Endometrial microvascular endothelial cells (primary cell): ENCODE data around the gene GALNT4. TPM values are rescaled to one million over a fixed set of nuclear protein-coding genes. Genes with fewer than 3 reads are reported as not detected.

Source experiments
- in situ Hi-C: cut with HindIII; loops from 2 replicates; pipeline ENCODE4 v1.10.0; 2017; ENCODE audit warnings: low sequenced_read_pairs, low pct_unique_long_range_greater_than_20kb; ENCODE audit errors: inconsistent ontology term
- total RNA-seq: library from RNA; depleted of rRNA; stranded (reverse); fragments of >200 nt; gene quantifications from one replicate; pipeline ENCODE4 v1.2.3, GENCODE V29; 2015; ENCODE audit errors: inconsistent ontology term

GALNT4 gene
- 13.8 TPM for total RNA-seq

- in situ Hi-C loops, result no loop called here
These were observed at the start of gene GALNT4 for GRCh38 chr12:89524541-89525304. Gene GALNT4 (minus strand): TSS chr12:89524796. CDS start chr12:89524549, 247 bp downstream.

- in situ Hi-C loops, result no loop called here
These were observed 48.6 kb upstream of the GALNT4 start for GRCh38 chr12:89573051-89573810.

GRCh38 chr12:89571491-89572195, 47.0 kb upstream of the GALNT4 start:
- in situ Hi-C loops, result no loop called here

- in situ Hi-C loops, result no loop called here
These were observed 43.9 kb upstream of the GALNT4 start for GRCh38 chr12:89568484-89568883.

GRCh38 chr12:89567691-89568239, 43.2 kb upstream of the GALNT4 start:
- in situ Hi-C loops, result no loop called here

GRCh38 chr12:89566615-89567014, 42.0 kb upstream of the GALNT4 start:
- in situ Hi-C loops, result no loop called here

GRCh38 chr12:89565002-89565401, 40.4 kb upstream of the GALNT4 start:
- in situ Hi-C loops, result no loop called here

GRCh38 chr12:89559753-89560152, 35.2 kb upstream of the GALNT4 start:
- in situ Hi-C loops, result no loop called here

GRCh38 chr12:89556976-89557375, 32.4 kb upstream of the GALNT4 start:
- in situ Hi-C loops, result no loop called here

- in situ Hi-C loops, result no loop called here
These were observed 27.8 kb upstream of the GALNT4 start for GRCh38 chr12:89552376-89552775.

GRCh38 chr12:89551747-89552146, 27.2 kb upstream of the GALNT4 start:
- in situ Hi-C loops, result no loop called here

GRCh38 chr12:89547101-89547500, 22.5 kb upstream of the GALNT4 start:
- in situ Hi-C loops, result no loop called here

GRCh38 chr12:89546151-89546550, 21.6 kb upstream of the GALNT4 start:
- in situ Hi-C loops, result no loop called here

GRCh38 chr12:89544681-89545184, 20.1 kb upstream of the GALNT4 start:
- in situ Hi-C loops, result no loop called here

- in situ Hi-C loops, result no loop called here
These were observed 19.4 kb upstream of the GALNT4 start for GRCh38 chr12:89544022-89544421.

- in situ Hi-C loops, result no loop called here
These were observed 18.5 kb upstream of the GALNT4 start for GRCh38 chr12:89542912-89543592.

- in situ Hi-C loops, result no loop called here
These were observed 17.6 kb upstream of the GALNT4 start for GRCh38 chr12:89542236-89542635.

GRCh38 chr12:89540586-89540985, 16.0 kb upstream of the GALNT4 start:
- in situ Hi-C loops, result no loop called here
